ENCODE measurements around the gene TNPO3.
"Not testable (repeated sequence)": the region's sequence is repeated elsewhere in the genome, so short reads cannot be mapped to it uniquely, and the experiment has no call there.

The TNPO3 gene

GRCh38 chr7:128944487-128945236, 110.2 kb downstream of the TNPO3 start:
- no peak for DNase-seq
- in situ Hi-C loops (cut with MboI; ENCODE audit: low pct_unique_long_range_greater_than_20kb, low sequenced_read_pairs), result no loop called here

GRCh38 chr7:128943251-128943650, 111.7 kb downstream of the TNPO3 start:
- DNase-seq; in situ Hi-C loops (cut with MboI; ENCODE audit: low pct_unique_long_range_greater_than_20kb, low sequenced_read_pairs): not testable (repeated sequence)

- DNase-seq, result no peak
- in situ Hi-C loops (cut with MboI; ENCODE audit: low pct_unique_long_range_greater_than_20kb, low sequenced_read_pairs), result no loop called here
These were observed 112.9 kb downstream of the TNPO3 start for GRCh38 chr7:128941946-128942526.

- in situ Hi-C loops (cut with MboI; ENCODE audit: low pct_unique_long_range_greater_than_20kb, low sequenced_read_pairs), result no loop called here
- DNase-seq, result no peak
These were observed 113.5 kb downstream of the TNPO3 start for GRCh38 chr7:128941323-128941890.

- in situ Hi-C loops (cut with MboI; ENCODE audit: low pct_unique_long_range_greater_than_20kb, low sequenced_read_pairs), result no loop called here
- DNase-seq, result peak; percentile 92
These were observed 114.2 kb downstream of the TNPO3 start for GRCh38 chr7:128940494-128941322.

- in situ Hi-C loops (cut with MboI; ENCODE audit: low pct_unique_long_range_greater_than_20kb, low sequenced_read_pairs), result no loop called here
- peak; percentile 47 for DNase-seq
These were observed 115.0 kb downstream of the TNPO3 start for GRCh38 chr7:128939861-128940410.

GRCh38 chr7:128939075-128939860, 115.6 kb downstream of the TNPO3 start:
- peak; percentile 42 for DNase-seq
- in situ Hi-C loops (cut with MboI; ENCODE audit: low pct_unique_long_range_greater_than_20kb, low sequenced_read_pairs), result no loop called here

GRCh38 chr7:128938544-128939074, 116.3 kb downstream of the TNPO3 start:
- in situ Hi-C loops (cut with MboI; ENCODE audit: low pct_unique_long_range_greater_than_20kb, low sequenced_read_pairs), result no loop called here

GRCh38 chr7:128937647-128938543, 117.0 kb downstream of the TNPO3 start, which contains the start of gene IRF5:
IRF5 (plus strand) TSS chr7:128937927; CDS start chr7:128942082, 4,155 bp downstream.
- DNase-seq, result no peak
- in situ Hi-C loops (cut with MboI; ENCODE audit: low pct_unique_long_range_greater_than_20kb, low sequenced_read_pairs), result no loop called here

More at GRCh38 chr7:128938544-128939074, 116.3 kb downstream of the TNPO3 start:
- no peak for DNase-seq

GRCh38 chr7:128937271-128937646, 117.7 kb downstream of the TNPO3 start:
- in situ Hi-C loops (cut with MboI; ENCODE audit: low pct_unique_long_range_greater_than_20kb, low sequenced_read_pairs), result no loop called here
- no peak for DNase-seq

GRCh38 chr7:128936798-128937197, 118.1 kb downstream of the TNPO3 start:
- DNase-seq, result no peak
- in situ Hi-C loops (cut with MboI; ENCODE audit: low pct_unique_long_range_greater_than_20kb, low sequenced_read_pairs), result no loop called here

- in situ Hi-C loops (cut with MboI; ENCODE audit: low pct_unique_long_range_greater_than_20kb, low sequenced_read_pairs), result no loop called here
- DNase-seq, result no peak
These were observed 119.6 kb downstream of the TNPO3 start for GRCh38 chr7:128935342-128935730.

- in situ Hi-C loops (cut with MboI; ENCODE audit: low pct_unique_long_range_greater_than_20kb, low sequenced_read_pairs), result no loop called here
- no peak for DNase-seq
These were observed 120.3 kb downstream of the TNPO3 start for GRCh38 chr7:128934361-128935341.

GRCh38 chr7:128933180-128933891, 121.6 kb downstream of the TNPO3 start:
- DNase-seq, result peak; percentile 77
- in situ Hi-C loops (cut with MboI; ENCODE audit: low pct_unique_long_range_greater_than_20kb, low sequenced_read_pairs), result no loop called here

GRCh38 chr7:128932862-128933179, 122.1 kb downstream of the TNPO3 start:
- no peak for DNase-seq
- in situ Hi-C loops (cut with MboI; ENCODE audit: low pct_unique_long_range_greater_than_20kb, low sequenced_read_pairs), result no loop called here
